CD4-positive, alpha-beta memory T cell (primary cell): Measurements from ENCODE around the gene SPANXN2. TPM values are rescaled to one million over a fixed set of nuclear protein-coding genes. Genes with fewer than 3 reads are reported as not detected.

Source experiments
- CTCF ChIA-PET: fragments of 350-600 bp; sonication (Branson Sonifier 250); formaldehyde crosslinking; loops from one replicate; lab custom pipeline; 2021; ENCODE audit warnings: inconsistent platforms; ENCODE audit not compliant: partially characterized antibody; lab: Charles Lee
- POLR2A ChIA-PET: fragments of 350-600 bp; sonication (Branson Sonifier 250); formaldehyde crosslinking; loops from one replicate; lab custom pipeline; 2021; ENCODE audit not compliant: partially characterized antibody; lab: Charles Lee
- DNase-seq, 5 donors: peaks; one replicate each; pipeline versions ENCODE4 v3.0.0 to v3.0.0-alpha.2; 2020 to 2022; ENCODE audit warnings: mixed read lengths in 1 of 5
- H3K27ac ChIP-seq: one replicate; pipeline ENCODE4 v1.7.0; 2013; ENCODE audit warnings: low read depth, low read length
- H3K27me3 ChIP-seq: 2 replicates; pipeline ENCODE4 v1.7.0; 2013; ENCODE audit warnings: mild to moderate bottlenecking, low read length, moderate library complexity; ENCODE audit not compliant: insufficient read depth
- H3K36me3 ChIP-seq: 2 replicates; pipeline ENCODE4 v1.7.0; 2013; ENCODE audit warnings: mild to moderate bottlenecking, low read length, moderate library complexity; ENCODE audit not compliant: insufficient read depth
- H3K4me1 ChIP-seq: 2 replicates; pipeline ENCODE4 v1.7.0; 2013; ENCODE audit warnings: mild to moderate bottlenecking, low read length, moderate library complexity; ENCODE audit not compliant: insufficient read depth
- H3K4me3 ChIP-seq, 2 donors: one replicate each; pipeline ENCODE4 v1.7.0; 2013; ENCODE audit warnings: low read length in 2 of 2, mild to moderate bottlenecking in 1 of 2
- H3K9me3 ChIP-seq, 2 donors: one replicate each; pipeline ENCODE4 v1.7.0; 2013; ENCODE audit warnings: low read length in 2 of 2, control low read depth in 1 of 2; ENCODE audit not compliant: control insufficient read depth in 1 of 2
- H3K27ac Mint-ChIP-seq, 7 donors: one replicate each; pipeline ENCODE4 v1.8.0; 2020 to 2021; ENCODE audit warnings: mixed read lengths in 7 of 7, mild to moderate bottlenecking in 6 of 7, inconsistent platforms in 3 of 7, moderate library complexity in 3 of 7
- H3K27me3 Mint-ChIP-seq, 2 donors: one replicate each; pipeline ENCODE4 v1.8.0; 2020 to 2021; ENCODE audit warnings: mixed read lengths in 2 of 2
- H3K36me3 Mint-ChIP-seq, 2 donors: one replicate each; pipeline ENCODE4 v1.8.0; 2020 to 2021; ENCODE audit warnings: mixed read lengths in 2 of 2, inconsistent platforms in 1 of 2, mild to moderate bottlenecking in 1 of 2
- H3K4me1 Mint-ChIP-seq, 4 donors: one replicate each; pipeline ENCODE4 v1.8.0; 2020 to 2021; ENCODE audit warnings: mixed read lengths in 4 of 4, mild to moderate bottlenecking in 1 of 4
- H3K4me3 Mint-ChIP-seq, 8 donors: one replicate each; pipeline ENCODE4 v1.8.0; 2020 to 2021; ENCODE audit warnings: mixed read lengths in 8 of 8, mild to moderate bottlenecking in 7 of 8, moderate library complexity in 6 of 8, inconsistent platforms in 3 of 8
- H3K9me3 Mint-ChIP-seq, 8 donors: one replicate each; pipeline ENCODE4 v1.8.0; 2020 to 2021; ENCODE audit warnings: mixed read lengths in 8 of 8, mild to moderate bottlenecking in 5 of 8, inconsistent platforms in 3 of 8, moderate library complexity in 1 of 8
- intact Hi-C: fragments of 100-400 bp; cut with micrococcal nuclease; formaldehyde crosslinking; loops from one replicate; pipeline ENCODE4 v1.15.1; 2023
- polyA plus RNA-seq, 2 donors: library from polyadenylated mRNA; unstranded; fragments of 300-500 nt; fragmentation: Illumina TruSeq; gene quantifications; one replicate each; pipeline ENCODE4 v1.2.3, GENCODE V29; 2021
- total RNA-seq, 2 experiments: library from RNA; stranded (reverse); gene quantifications; one replicate each; pipeline ENCODE4 v1.2.3, GENCODE V29; 2021

Gene SPANXN2
- total and polyA plus RNA-seq, 4 experiments from 2014 or later: not detected

DNA sequence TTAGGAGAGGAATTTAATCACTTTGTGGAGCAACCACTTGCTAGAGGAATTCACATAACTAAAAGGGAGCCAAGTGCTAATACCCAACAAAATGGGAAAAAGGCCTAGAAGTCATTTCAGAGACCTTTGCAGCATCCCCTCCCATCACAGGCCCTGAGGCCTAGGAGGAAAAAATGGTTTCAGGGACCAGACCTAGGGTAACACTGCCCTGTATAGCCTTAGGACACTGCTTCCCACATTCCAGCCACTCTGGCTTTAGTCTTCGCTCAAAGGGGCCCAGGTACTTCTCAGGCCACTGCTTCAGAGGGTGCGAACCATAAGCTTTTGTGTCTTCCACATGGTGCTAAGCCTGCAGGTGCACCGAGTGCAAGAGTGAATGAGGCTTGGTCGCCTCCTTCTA is 19.1 kb downstream of the SPANXN2 start:
- ChIA-PET POLR2A (no interaction called here), CTCF (no interaction called here)
- H3K36me3 Mint-ChIP-seq: no peaks in the 10 kb centered on the region
- H3K4me3 Mint-ChIP-seq: no peak overlapping the region
- Histone ChIP-seq H3K27ac (no peak overlapping the region), H3K36me3 (no peaks in the 10 kb centered on the region), H3K9me3 (no peaks in the 10 kb centered on the region), H3K4me3 (no peak overlapping the region), H3K4me1 (no peaks in the 10 kb centered on the region), H3K27me3 (no peaks in the 10 kb centered on the region)
- H3K27ac Mint-ChIP-seq: no peak overlapping the region
- peaks cover 0 to 13% (median 3%) of the 10 kb centered on the region in 8 donors for H3K9me3 Mint-ChIP-seq
- no peaks in the 10 kb centered on the region for H3K27me3 Mint-ChIP-seq
- no peaks in the 10 kb centered on the region for H3K4me1 Mint-ChIP-seq
- no peak for DNase-seq
- intact Hi-C loops: no loop called here

DNA sequence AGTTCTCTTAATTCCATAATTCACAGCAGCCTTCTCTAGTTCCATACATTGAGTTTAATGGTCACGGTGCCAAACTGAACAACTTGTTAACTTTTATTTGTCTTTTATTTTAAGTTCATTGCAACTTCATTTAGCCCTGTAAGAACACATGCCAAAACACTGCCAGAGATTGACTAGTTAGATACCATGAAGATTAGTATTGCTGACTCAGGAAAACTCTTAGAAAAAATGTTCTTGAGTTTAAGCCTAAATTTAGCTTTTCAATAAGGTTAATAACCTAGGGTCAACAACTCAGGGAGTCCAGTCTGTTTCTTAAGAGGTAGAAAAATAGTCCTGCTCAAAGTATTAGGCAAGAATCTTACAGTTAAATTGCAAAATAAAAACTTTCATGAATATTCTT is 25.7 kb downstream of the SPANXN2 start:
- POLR2A ChIA-PET: no interaction called here
- Mint-ChIP-seq H3K4me3 (no peak overlapping the region), H3K27me3 (no peaks in the 10 kb centered on the region), H3K36me3 (no peaks in the 10 kb centered on the region), H3K9me3 (peaks cover 0 to 2% (median 0%) of the 10 kb centered on the region in 8 donors), H3K27ac (no peak overlapping the region), H3K4me1 (no peaks in the 10 kb centered on the region)
- CTCF ChIA-PET: no interaction called here
- no peak overlapping the region for H3K4me3 ChIP-seq
- H3K4me1 ChIP-seq: no peaks in the 10 kb centered on the region
- no peak overlapping the region for H3K27ac ChIP-seq
- no peaks in the 10 kb centered on the region for H3K9me3 ChIP-seq
- H3K36me3 ChIP-seq: no peaks in the 10 kb centered on the region
- no peak for DNase-seq
- no peaks in the 10 kb centered on the region for H3K27me3 ChIP-seq
- intact Hi-C loops: no loop called here

DNA sequence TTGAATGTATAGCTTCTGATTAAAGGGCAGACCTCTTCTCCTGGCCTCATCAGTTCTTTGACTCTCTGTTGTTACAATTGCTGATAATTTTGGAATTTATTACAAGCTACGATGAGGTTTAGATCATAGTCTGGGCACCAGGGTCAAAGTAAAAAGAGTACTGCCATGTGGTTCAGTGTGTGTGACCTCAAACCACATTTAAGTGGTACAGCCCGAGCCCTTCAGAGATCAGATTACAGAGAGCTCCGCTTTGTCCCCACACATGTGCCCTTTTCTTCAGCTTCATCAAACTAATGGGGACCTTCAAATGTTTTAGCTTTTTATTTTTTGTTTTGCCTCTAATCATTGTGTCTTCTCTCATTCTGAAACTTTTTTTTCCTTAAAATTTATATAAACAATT is 37.1 kb downstream of the SPANXN2 start:
- Histone ChIP-seq H3K27ac (no peak overlapping the region), H3K36me3 (no peaks in the 10 kb centered on the region), H3K4me1 (no peaks in the 10 kb centered on the region), H3K27me3 (no peaks in the 10 kb centered on the region), H3K4me3 (no peak overlapping the region), H3K9me3 (no peaks in the 10 kb centered on the region)
- DNase-seq: no peak
- Mint-ChIP-seq H3K36me3 (no peaks in the 10 kb centered on the region), H3K4me3 (no peak overlapping the region), H3K4me1 (no peaks in the 10 kb centered on the region), H3K27ac (no peak overlapping the region), H3K27me3 (no peaks in the 10 kb centered on the region), H3K9me3 (peaks cover 0 to 5% (median 0%) of the 10 kb centered on the region in 8 donors)
- CTCF ChIA-PET: no interaction called here
- intact Hi-C loops: no loop called here
- POLR2A ChIA-PET: no interaction called here

DNA sequence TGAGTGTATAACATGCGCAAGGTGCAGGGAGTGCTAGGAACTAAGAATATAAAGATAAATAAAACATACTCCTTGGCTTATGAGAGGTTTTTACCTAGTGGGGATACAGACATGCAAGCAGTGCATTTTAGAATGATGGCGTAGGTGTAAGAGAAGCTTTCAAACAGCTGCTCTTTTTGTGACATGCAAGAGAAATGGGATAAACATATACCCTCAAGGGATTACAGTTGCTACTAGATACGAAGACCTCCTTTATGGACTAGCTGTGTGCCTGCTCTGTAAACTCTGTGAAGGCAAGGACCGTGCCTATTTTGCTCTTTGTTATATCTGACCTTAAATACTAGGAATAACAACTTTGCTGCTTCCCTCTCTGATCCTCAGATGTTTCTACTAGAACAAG is 45.6 kb downstream of the SPANXN2 start:
- no peak for DNase-seq
- no peaks in the 10 kb centered on the region for H3K9me3 ChIP-seq
- intact Hi-C loops: no loop called here
- no peak overlapping the region for H3K27ac ChIP-seq
- Mint-ChIP-seq H3K4me1 (no peaks in the 10 kb centered on the region), H3K9me3 (peaks cover 0 to 4% (median 0%) of the 10 kb centered on the region in 8 donors), H3K27me3 (no peaks in the 10 kb centered on the region), H3K36me3 (no peaks in the 10 kb centered on the region), H3K27ac (no peak overlapping the region), H3K4me3 (no peak overlapping the region)
- no peaks in the 10 kb centered on the region for H3K4me1 ChIP-seq
- H3K4me3 ChIP-seq: no peak overlapping the region
- CTCF ChIA-PET: no interaction called here
- POLR2A ChIA-PET: no interaction called here
- no peaks in the 10 kb centered on the region for H3K36me3 ChIP-seq
- H3K27me3 ChIP-seq: no peaks in the 10 kb centered on the region

DNA sequence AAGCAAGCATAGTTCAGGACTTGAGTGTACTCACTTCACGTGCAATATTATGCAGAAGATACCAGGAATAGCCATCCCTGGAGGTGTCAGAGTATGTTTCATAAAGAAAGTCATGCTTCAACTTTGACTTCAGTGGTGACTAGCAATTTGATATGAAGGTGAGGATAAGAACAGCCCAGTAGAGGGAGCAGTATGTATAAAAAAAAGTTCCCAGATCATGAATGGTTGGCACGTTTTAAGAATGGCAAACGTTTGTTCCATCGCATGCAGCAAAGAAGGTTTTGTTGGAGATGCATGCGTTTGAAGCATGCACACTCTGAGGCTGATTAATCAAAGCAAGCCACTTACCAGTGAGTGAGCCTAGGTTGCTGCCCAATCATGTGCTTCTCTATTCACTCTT is 51.2 kb downstream of the SPANXN2 start:
- no peak overlapping the region for H3K27ac Mint-ChIP-seq
- no peak overlapping the region for H3K4me3 Mint-ChIP-seq
- ChIA-PET CTCF (no interaction called here), POLR2A (no interaction called here)
- no peaks in the 10 kb centered on the region for H3K36me3 Mint-ChIP-seq
- DNase-seq: no peak
- H3K36me3 ChIP-seq: no peaks in the 10 kb centered on the region
- intact Hi-C loops: no loop called here
- H3K9me3 ChIP-seq: no peaks in the 10 kb centered on the region
- no peaks in the 10 kb centered on the region for H3K4me1 Mint-ChIP-seq
- no peaks in the 10 kb centered on the region for H3K4me1 ChIP-seq
- no peak overlapping the region for H3K27ac ChIP-seq
- H3K9me3 Mint-ChIP-seq: peaks cover 0 to 2% (median 0%) of the 10 kb centered on the region in 8 donors
- no peaks in the 10 kb centered on the region for H3K27me3 ChIP-seq
- no peaks in the 10 kb centered on the region for H3K27me3 Mint-ChIP-seq
- H3K4me3 ChIP-seq: no peak overlapping the region

DNA sequence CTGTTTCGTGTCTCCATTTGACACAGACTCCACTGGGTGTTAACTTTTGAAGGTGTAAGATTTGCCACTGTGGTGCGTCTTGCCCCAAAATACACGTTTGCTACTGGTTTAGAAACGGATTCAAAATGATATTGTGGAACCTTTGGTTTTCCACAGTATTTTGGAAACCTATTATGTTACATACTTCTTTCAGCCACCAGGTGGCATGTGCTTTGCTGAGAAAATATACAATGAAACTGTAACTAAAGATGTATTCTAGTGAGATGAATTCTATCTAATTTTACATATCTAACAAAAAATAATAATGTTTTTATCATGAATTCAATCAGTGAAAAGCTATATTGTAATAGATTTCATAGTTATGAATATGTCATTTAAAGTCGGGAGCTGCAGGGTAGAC is 56.2 kb downstream of the SPANXN2 start:
- H3K4me3 ChIP-seq: no peak overlapping the region
- Mint-ChIP-seq H3K27ac (no peak overlapping the region), H3K9me3 (peaks cover 0 to 2% (median 0%) of the 10 kb centered on the region in 8 donors), H3K4me1 (no peaks in the 10 kb centered on the region), H3K27me3 (no peaks in the 10 kb centered on the region), H3K36me3 (no peaks in the 10 kb centered on the region), H3K4me3 (no peak overlapping the region)
- H3K27ac ChIP-seq: no peak overlapping the region
- H3K27me3 ChIP-seq: no peaks in the 10 kb centered on the region
- DNase-seq: no peak
- H3K4me1 ChIP-seq: no peaks in the 10 kb centered on the region
- POLR2A ChIA-PET: no interaction called here
- CTCF ChIA-PET: no interaction called here
- no peaks in the 10 kb centered on the region for H3K36me3 ChIP-seq
- intact Hi-C loops: no loop called here
- no peaks in the 10 kb centered on the region for H3K9me3 ChIP-seq

DNA sequence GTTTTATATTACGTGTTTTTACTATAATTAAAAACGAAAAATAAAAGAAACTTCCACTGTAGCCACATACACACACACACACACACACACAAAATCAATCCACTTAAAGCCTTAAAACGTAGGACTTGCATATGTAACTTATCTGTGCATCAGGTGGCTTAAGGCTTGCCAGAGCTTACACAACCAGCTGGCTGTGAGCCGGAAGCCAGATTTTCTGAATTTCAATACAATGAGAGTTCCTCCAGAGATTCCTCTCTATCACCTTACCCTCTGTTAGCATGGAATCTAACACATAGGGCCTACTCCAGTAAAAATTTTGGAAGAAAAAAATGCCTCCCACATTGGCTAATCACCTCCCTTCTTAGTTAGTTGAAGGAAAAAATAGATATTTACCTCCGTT is 56.8 kb downstream of the SPANXN2 start:
- Mint-ChIP-seq H3K27me3 (no peaks in the 10 kb centered on the region), H3K9me3 (peaks cover 0 to 2% (median 0%) of the 10 kb centered on the region in 8 donors)
- CTCF ChIA-PET: no interaction called here

More for the DNA sequence above, 56.8 kb downstream of the SPANXN2 start:
- Mint-ChIP-seq H3K4me3 (no peak overlapping the region), H3K36me3 (no peaks in the 10 kb centered on the region), H3K4me1 (no peaks in the 10 kb centered on the region), H3K27ac (no peak overlapping the region)
- no peaks in the 10 kb centered on the region for H3K27me3 ChIP-seq
- intact Hi-C loops: no loop called here
- no peaks in the 10 kb centered on the region for H3K36me3 ChIP-seq
- H3K9me3 ChIP-seq: no peaks in the 10 kb centered on the region
- POLR2A ChIA-PET: no interaction called here
- no peak for DNase-seq
- no peak overlapping the region for H3K4me3 ChIP-seq
- no peak overlapping the region for H3K27ac ChIP-seq
- H3K4me1 ChIP-seq: no peaks in the 10 kb centered on the region
